T47D (cell line): ENCODE results near the gene WFDC12.

ENCODE experiments used
- DNase-seq, 2 experiments: peaks; one replicate each; pipeline versions ENCODE4 v3.0.0 to v3.0.0-alpha.2; 2011 to 2012; ENCODE audit warnings: low read depth in 1 of 2, low spot score in 1 of 2
- JUND ChIP-seq: IDR thresholded peaks from 2 replicates; pipeline ENCODE4 v1.6.1; 2012; ENCODE audit warnings: low read depth
- in situ Hi-C: cut with HindIII; loops from 2 replicates; pipeline ENCODE4 v1.10.0; 2016; ENCODE audit warnings: low sequenced_read_pairs, low pct_unique_long_range_greater_than_20kb

WFDC12 gene

GRCh38 chr20:45080867-45081624, 43.2 kb downstream of the WFDC12 start:
- DNase-seq: peak in 1 of 2 experiments; percentile 52
- TF ChIP-seq JUND: no peak
- in situ Hi-C loops: no loop called here

- no peak for TF ChIP-seq JUND
- DNase-seq: no peak
- in situ Hi-C loops: no loop called here
Observed at GRCh38 chr20:45077559-45077958, 46.7 kb downstream of the WFDC12 start.
